Measurements from ENCODE around the gene PRDX6.

Gene PRDX6

GRCh38 chr1:173495609-173496267, 18.6 kb downstream of the PRDX6 start:
- no peak overlapping the region for H3K9ac ChIP-seq (ENCODE audit: low read length)
- no peaks in the 10 kb centered on the region for H3K4me1 ChIP-seq (ENCODE audit: low read length)
- H3K27ac ChIP-seq (ENCODE audit: low read length), result no peak overlapping the region
- no peak for TF ChIP-seq CTCF (IDR thresholded peaks at IDR 0.05; ENCODE audit: low read length)
- no peak for TF ChIP-seq EZH2phosphoT487 (IDR thresholded peaks at IDR 0.05; ENCODE audit: low read length)
- no peak for TF ChIP-seq EZH2 (optimal IDR thresholded peaks at IDR 0.05; ENCODE audit: low read depth, low read length)
- H3K4me2 ChIP-seq (ENCODE audit: low read depth, low read length), result no peak overlapping the region
- H3K79me2 ChIP-seq (ENCODE audit: low read length), result no peaks in the 10 kb centered on the region
- H3F3A ChIP-seq (ENCODE audit: insufficient read depth, low read length), result no peaks in the 10 kb centered on the region
- no peaks in the 10 kb centered on the region for H3K27me3 ChIP-seq (replicated peaks; ENCODE audit: insufficient read depth, low read length)
- H3K36me3 ChIP-seq (replicated peaks; ENCODE audit: insufficient read depth, low read length), result no peaks in the 10 kb centered on the region
- no peaks in the 10 kb centered on the region for H3K9me3 ChIP-seq (replicated peaks; ENCODE audit: insufficient read depth, low read length)
- peak; percentile 0 for DNase-seq
- no peaks in the 10 kb centered on the region for H4K20me1 ChIP-seq (ENCODE audit: insufficient read depth, low read length)
- no peak overlapping the region for H2AFZ ChIP-seq (ENCODE audit: low read length)
- no peak overlapping the region for H3K4me3 ChIP-seq (ENCODE audit: low read length)
- H3K9me2 ChIP-seq (replicated peaks; ENCODE audit: insufficient read depth, low read length), result no peaks in the 10 kb centered on the region

DNA sequence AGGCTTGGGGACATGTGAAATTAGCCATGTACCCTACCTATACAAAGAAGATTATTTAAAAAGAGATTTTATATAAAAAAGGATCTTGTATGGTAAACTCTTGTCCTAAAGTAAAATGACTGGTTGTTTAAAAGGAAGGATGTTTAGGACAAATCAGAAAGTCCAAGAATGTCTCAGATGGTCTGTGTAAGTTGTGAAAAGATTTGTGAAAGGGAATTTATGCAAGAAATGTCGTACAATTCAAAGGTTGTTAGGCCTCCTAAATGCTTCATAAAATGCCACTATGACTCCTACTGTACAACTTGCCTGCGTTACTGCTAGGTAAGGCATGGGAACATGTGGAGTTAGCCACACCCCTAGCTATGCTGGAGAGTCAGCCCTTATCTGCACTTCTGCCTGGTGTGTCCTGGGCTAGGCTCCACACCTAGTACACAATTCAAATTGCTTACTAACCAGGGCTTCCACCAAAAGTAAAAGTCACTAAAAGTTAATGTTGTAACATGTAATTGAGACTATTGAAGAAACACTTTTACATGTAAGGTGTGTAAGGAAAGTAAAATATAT, 19.7 kb downstream of the PRDX6 start:
- no peak overlapping the region for H3K4me2 ChIP-seq (ENCODE audit: low read depth, low read length)
- H2AFZ ChIP-seq (ENCODE audit: low read length), result no peak overlapping the region
- no peaks in the 10 kb centered on the region for H3K79me2 ChIP-seq (ENCODE audit: low read length)
- no peak overlapping the region for H3K4me3 ChIP-seq (ENCODE audit: low read length)
- no peak for DNase-seq
- no peaks in the 10 kb centered on the region for H3K9me2 ChIP-seq (replicated peaks; ENCODE audit: insufficient read depth, low read length)
- H3K27me3 ChIP-seq (replicated peaks; ENCODE audit: insufficient read depth, low read length), result no peaks in the 10 kb centered on the region
- no peaks in the 10 kb centered on the region for H3K36me3 ChIP-seq (replicated peaks; ENCODE audit: insufficient read depth, low read length)
- no peaks in the 10 kb centered on the region for H3K4me1 ChIP-seq (ENCODE audit: low read length)
- H3K9me3 ChIP-seq (replicated peaks; ENCODE audit: insufficient read depth, low read length), result no peaks in the 10 kb centered on the region
- no peaks in the 10 kb centered on the region for H4K20me1 ChIP-seq (ENCODE audit: insufficient read depth, low read length)
- H3K9ac ChIP-seq (ENCODE audit: low read length), result no peak overlapping the region
- no peaks in the 10 kb centered on the region for H3F3A ChIP-seq (ENCODE audit: insufficient read depth, low read length)
- no peak for TF ChIP-seq CTCF (IDR thresholded peaks at IDR 0.05; ENCODE audit: low read length)
- TF ChIP-seq EZH2phosphoT487 (IDR thresholded peaks at IDR 0.05; ENCODE audit: low read length), result no peak
- TF ChIP-seq EZH2 (optimal IDR thresholded peaks at IDR 0.05; ENCODE audit: low read depth, low read length), result no peak
- H3K27ac ChIP-seq (ENCODE audit: low read length), result no peak overlapping the region

GRCh38 chr1:173499729-173500128, 22.6 kb downstream of the PRDX6 start:
- no peaks in the 10 kb centered on the region for H3K4me1 ChIP-seq (ENCODE audit: low read length)
- no peak overlapping the region for H3K27ac ChIP-seq (ENCODE audit: low read length)
- no peak overlapping the region for H3K9ac ChIP-seq (ENCODE audit: low read length)
- H3K4me3 ChIP-seq (ENCODE audit: low read length), result no peak overlapping the region
- H4K20me1 ChIP-seq (ENCODE audit: insufficient read depth, low read length), result no peaks in the 10 kb centered on the region
- H3K79me2 ChIP-seq (ENCODE audit: low read length), result no peaks in the 10 kb centered on the region
- no peaks in the 10 kb centered on the region for H3K9me3 ChIP-seq (replicated peaks; ENCODE audit: insufficient read depth, low read length)
- no peaks in the 10 kb centered on the region for H3K36me3 ChIP-seq (replicated peaks; ENCODE audit: insufficient read depth, low read length)
- H3K9me2 ChIP-seq (replicated peaks; ENCODE audit: insufficient read depth, low read length), result no peaks in the 10 kb centered on the region
- H3K27me3 ChIP-seq (replicated peaks; ENCODE audit: insufficient read depth, low read length), result no peaks in the 10 kb centered on the region
- H3K4me2 ChIP-seq (ENCODE audit: low read depth, low read length), result no peak overlapping the region
- DNase-seq, result no peak
- no peak overlapping the region for H2AFZ ChIP-seq (ENCODE audit: low read length)
- TF ChIP-seq CTCF (IDR thresholded peaks at IDR 0.05; ENCODE audit: low read length) (no peak), EZH2 (optimal IDR thresholded peaks at IDR 0.05; ENCODE audit: low read depth, low read length) (no peak), EZH2phosphoT487 (IDR thresholded peaks at IDR 0.05; ENCODE audit: low read length) (no peak)
- no peaks in the 10 kb centered on the region for H3F3A ChIP-seq (ENCODE audit: insufficient read depth, low read length)
